OCI-LY3 (cell line): ENCODE data around the gene TESK2.

Experiments used
- CTCF ChIP-seq: fragments of 200-600, 300-600 bp; sonication (generic); IDR thresholded peaks from 2 replicates; pipeline ENCODE4 v1.5.1; 2014; ENCODE audit warnings: antibody characterized with exemption, low read length, low read depth
- EZH2phosphoT487 ChIP-seq: fragments of 200-600 bp; shearing (Covaris generic); IDR thresholded peaks from 2 replicates; pipeline ENCODE4 v1.6.1; 2018; ENCODE audit warnings: antibody characterized with exemption, mixed run types, low read depth

GRCh38 chr1:45490626-45491486 lies at the start of gene TESK2:
- TF ChIP-seq CTCF (no peak), EZH2phosphoT487 (no peak)
